ENCODE measurements around the gene SLC39A11. TPM values are rescaled to one million over a fixed set of nuclear protein-coding genes. Genes with fewer than 3 reads are reported as not detected.

Gene SLC39A11
- total and polyA plus RNA-seq, 8 donors, result 13.6 to 49.0 (median 17.5) TPM

- no peak for TF ChIP-seq CTCF (IDR thresholded peaks at IDR 0.05)
- no peak overlapping the region for H3K27ac ChIP-seq
- DNase-seq, result no peak
- peaks cover 0 to 1% of the 10 kb centered on the region in 2 donors for H3K9me3 ChIP-seq
- H3K36me3 ChIP-seq, result peaks cover 0 to 5% of the 10 kb centered on the region in 2 donors
- intact Hi-C loops (cut with DNase I), result no loop called here
- H3K4me3 ChIP-seq, result no peak overlapping the region
- H3K4me1 ChIP-seq, result peaks cover 11 to 15% of the 10 kb centered on the region in 2 donors
- no peaks in the 10 kb centered on the region for H3K27me3 ChIP-seq
- no peak for ATAC-seq
Observed at GRCh38 chr17:73045724-73046123, 46.8 kb downstream of the SLC39A11 start.

GRCh38 chr17:73043686-73044581 lies 48.6 kb downstream of the SLC39A11 start:
- TF ChIP-seq CTCF (IDR thresholded peaks at IDR 0.05), result no peak
- intact Hi-C loops (cut with DNase I), result no loop called here
- ATAC-seq, result no peak

GRCh38 chr17:73042809-73043685 lies 49.4 kb downstream of the SLC39A11 start:
- DNase-seq, result peak in 2 of 4 donors; percentile 35 to 64
- TF ChIP-seq CTCF (IDR thresholded peaks at IDR 0.05), result no peak

More at GRCh38 chr17:73043686-73044581, 48.6 kb downstream of the SLC39A11 start:
- peaks cover 0 to 3% of the 10 kb centered on the region in 2 donors for H3K36me3 ChIP-seq
- H3K4me1 ChIP-seq, result peaks cover 11 to 15% of the 10 kb centered on the region in 2 donors
- no peaks in the 10 kb centered on the region for H3K27me3 ChIP-seq
- peak in 2 of 4 donors; percentile 68 to 78 for DNase-seq
- H3K4me3 ChIP-seq, result no peak overlapping the region
- H3K9me3 ChIP-seq, result no peaks in the 10 kb centered on the region
- peak overlapping the region in 1 of 2 donors; percentile 37 for H3K27ac ChIP-seq

GRCh38 chr17:73042225-73042624 lies 50.3 kb downstream of the SLC39A11 start:
- no peak for DNase-seq

More at GRCh38 chr17:73042809-73043685, 49.4 kb downstream of the SLC39A11 start:
- no peaks in the 10 kb centered on the region for H3K9me3 ChIP-seq
- peak overlapping the region in 1 of 2 donors; percentile 37 for H3K27ac ChIP-seq
- H3K36me3 ChIP-seq, result peaks cover 0 to 3% of the 10 kb centered on the region in 2 donors
- ATAC-seq, result peak; percentile 48
- H3K4me1 ChIP-seq, result peaks cover 11 to 15% of the 10 kb centered on the region in 2 donors
- no peak overlapping the region for H3K4me3 ChIP-seq
- H3K27me3 ChIP-seq, result no peaks in the 10 kb centered on the region
- intact Hi-C loops (cut with DNase I), result no loop called here

More at GRCh38 chr17:73042225-73042624, 50.3 kb downstream of the SLC39A11 start:
- peaks cover 11 to 15% of the 10 kb centered on the region in 2 donors for H3K4me1 ChIP-seq
- H3K36me3 ChIP-seq, result peaks cover 0 to 5% of the 10 kb centered on the region in 2 donors
- H3K4me3 ChIP-seq, result no peak overlapping the region
- TF ChIP-seq CTCF (IDR thresholded peaks at IDR 0.05), result no peak
- H3K27me3 ChIP-seq, result no peaks in the 10 kb centered on the region
- no peaks in the 10 kb centered on the region for H3K9me3 ChIP-seq
- intact Hi-C loops (cut with DNase I), result no loop called here
- no peak for ATAC-seq
- no peak overlapping the region for H3K27ac ChIP-seq
